Daoy (cell line): ENCODE results near the gene NHS. TPM values are rescaled to one million over a fixed set of nuclear protein-coding genes. Genes with fewer than 3 reads are reported as not detected.
A peak's percentile ranks its signal among the peaks of the same experiment; 100 is the strongest.
"Not testable (repeated sequence)": the region's sequence is repeated elsewhere in the genome, so short reads cannot be mapped to it uniquely, and the experiment has no call there.

Experiments
- DNase-seq: peaks from one replicate; pipeline ENCODE4 v3.0.0-alpha.2; 2015; ENCODE audit warnings: low read depth
- total RNA-seq: library from RNA; depleted of rRNA; stranded (reverse); fragments of >200 nt; shearing (Covaris generic); gene quantifications from 2 replicates; pipeline ENCODE4 v1.2.3, GENCODE V29; 2014

NHS gene
- total RNA-seq, 1 experiment from 2014 or later = 1.3 TPM

DNA sequence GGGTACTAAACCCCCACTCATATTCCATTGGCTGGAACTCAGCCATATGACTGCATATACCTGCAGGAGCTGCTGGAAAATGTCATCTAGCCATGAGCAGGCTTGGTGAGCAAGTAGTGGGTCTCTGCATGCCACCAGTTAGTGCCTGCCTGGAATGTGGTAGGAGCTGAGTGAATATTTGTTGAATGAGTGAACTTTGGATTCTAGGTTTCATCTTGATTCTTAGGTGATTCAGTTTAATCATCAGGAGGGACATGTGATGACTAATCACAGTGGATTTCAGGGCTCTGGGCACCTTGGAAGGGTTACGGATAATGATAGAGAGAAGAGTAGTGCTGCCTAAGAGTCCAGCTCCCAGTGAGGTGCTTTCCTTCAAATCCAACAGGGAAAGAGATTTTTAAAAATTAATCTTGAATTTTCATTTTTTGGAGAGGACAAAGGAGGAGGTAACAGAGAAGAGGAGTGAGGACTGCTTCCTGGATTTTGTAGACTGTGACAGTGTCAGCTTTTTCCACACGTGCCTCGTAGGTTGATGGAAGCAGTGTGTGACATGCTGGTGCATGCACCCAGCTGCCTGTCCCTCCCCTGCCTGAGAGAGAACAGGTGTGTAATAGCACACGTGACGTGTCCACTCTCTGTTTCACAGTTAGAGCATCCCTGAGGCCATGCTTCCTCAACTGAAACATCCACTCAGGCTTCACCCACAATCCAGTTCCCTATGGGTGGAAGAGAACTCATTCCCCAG is 30.4 kb downstream of the NHS start:
- DNase-seq = peak; percentile 57

DNA sequence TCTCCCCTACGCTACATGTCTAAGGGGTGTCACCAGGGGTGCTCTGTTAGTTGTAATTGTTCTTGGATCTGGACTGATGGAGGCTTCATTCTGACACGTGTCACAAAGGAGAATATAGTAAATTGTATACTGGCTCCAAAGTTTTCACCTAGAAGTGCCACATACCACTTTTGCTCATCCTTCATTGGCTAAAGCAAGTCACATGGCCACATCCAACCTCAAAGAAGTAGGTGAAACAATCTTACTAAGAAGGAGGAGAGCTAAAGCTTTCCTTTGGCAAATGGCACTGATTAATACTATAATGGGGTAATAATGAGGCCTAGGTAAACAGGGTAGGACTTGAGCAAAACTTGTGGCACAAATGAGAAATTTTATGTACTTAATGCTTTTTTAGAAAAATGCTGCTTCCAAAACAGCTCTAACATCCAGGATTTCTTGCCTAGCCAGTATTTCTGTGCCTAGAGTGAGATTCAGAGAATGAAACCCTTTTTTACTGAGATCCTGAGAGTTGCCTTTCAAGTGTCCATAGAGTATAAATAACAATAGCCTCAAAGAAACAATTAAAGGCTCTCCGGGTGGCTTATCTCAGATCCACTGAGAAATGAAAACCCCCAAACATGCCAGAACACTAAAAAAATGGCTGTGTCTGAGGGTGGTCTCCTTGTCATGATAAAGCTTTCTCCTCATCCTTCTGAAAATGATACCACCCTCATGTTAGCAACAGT is 34.7 kb downstream of the NHS start:
- DNase-seq = no peak

DNA sequence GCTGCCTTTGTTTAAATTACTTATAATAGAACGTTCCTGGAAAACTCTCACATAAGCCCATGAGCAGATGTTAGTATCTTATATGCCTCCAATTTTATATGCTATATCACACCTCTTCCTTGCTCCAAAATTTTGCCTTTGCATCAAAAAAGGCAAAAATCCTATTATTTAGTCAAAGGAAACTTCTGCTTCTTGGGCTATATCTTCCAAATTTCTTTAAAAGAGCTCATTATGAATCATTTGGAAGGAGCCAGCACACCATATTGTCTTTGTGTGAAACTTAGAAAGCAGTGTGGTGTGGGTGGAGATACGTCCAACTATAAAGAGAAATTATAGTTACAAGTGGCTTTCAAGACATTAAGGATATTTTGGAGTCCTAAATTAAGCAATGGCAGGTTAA is 35.7 kb downstream of the NHS start:
- DNase-seq = no peak

DNA sequence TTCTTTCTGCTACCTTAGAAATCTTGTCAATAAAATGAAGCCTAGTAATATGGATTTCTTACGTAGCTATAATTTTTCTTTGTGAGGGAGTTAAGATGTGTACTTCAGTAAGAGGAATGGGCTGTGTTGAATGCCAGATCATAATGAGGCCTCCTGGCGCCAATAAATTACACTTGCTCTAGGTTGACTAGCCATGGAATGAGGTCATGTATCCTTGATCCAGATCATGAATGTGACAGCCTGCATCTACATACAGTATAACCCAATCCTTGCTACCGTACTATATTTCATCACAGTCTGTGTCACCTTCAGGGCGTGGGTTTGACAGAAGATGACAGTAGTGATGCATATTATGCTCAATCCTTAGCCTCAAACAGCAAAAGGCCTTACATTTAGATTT is 36.2 kb downstream of the NHS start:
- DNase-seq = no peak

DNA sequence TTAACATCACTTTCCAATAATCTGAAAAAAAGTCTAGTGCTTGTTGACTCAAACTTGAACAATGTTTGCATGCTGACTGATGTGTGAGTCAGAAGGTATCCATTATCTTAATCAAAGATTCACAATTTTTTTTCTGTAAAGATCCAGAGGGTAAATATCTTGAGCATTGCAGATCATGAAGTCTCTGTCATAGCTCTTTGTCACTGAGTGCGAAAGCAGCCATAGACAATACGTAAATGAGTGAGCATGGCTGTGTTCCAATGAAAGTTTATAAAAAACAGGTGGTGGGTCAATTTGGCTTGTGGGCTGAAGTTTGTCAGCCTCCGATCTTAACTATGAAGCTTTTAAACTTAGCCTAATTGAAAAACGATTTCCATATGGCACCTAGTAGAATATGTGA is 37.7 kb downstream of the NHS start:
- DNase-seq = peak; percentile 35

DNA sequence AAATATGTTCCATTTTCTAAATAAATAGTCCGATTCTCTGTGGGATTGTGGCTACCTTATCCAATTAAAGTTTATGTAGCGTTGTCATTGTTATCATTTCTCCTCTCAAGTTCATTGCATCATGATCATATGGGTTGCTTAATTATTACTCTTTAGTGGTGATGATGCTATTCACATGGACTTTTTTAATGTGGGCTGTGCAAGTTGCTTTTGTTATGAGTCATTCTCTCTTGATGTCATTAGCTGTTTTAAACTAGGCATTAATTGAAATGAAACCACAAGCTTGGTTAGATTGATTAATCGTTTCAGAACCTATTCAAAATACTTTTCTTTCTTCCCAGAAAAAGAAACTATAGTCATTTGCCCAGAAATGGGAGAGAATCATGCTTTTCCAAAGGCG is 38.2 kb downstream of the NHS start:
- DNase-seq = no peak

DNA sequence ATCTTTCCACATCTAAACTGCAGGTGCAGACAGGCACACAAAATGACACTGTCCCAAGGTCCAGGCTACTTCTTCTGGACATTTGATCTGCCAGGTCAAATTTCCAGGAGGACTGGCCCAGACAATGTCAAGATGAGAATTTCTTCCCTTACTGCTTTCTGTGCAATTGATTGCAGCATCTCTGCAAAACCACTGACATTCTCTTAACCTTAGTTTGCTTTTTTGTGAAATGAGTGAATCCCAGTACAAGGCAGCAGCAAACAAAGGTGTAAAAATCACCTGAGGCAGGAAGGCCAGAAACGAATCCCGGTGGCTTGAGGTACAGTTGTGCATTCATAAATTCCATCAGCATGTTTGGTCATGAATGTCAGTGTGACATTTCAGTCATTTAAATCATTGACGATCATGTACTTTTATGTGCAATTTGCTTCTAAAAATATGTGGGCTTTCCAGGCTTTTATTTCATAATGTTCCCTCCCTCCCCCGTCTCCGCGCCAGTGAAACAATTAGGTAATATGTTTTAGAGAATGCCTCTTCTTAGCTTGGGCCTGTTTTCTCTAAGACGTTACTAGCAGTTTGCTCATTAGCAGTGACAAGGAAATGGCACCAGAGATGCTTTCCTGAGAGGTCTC is 39.1 kb downstream of the NHS start:
- no peak for DNase-seq

DNA sequence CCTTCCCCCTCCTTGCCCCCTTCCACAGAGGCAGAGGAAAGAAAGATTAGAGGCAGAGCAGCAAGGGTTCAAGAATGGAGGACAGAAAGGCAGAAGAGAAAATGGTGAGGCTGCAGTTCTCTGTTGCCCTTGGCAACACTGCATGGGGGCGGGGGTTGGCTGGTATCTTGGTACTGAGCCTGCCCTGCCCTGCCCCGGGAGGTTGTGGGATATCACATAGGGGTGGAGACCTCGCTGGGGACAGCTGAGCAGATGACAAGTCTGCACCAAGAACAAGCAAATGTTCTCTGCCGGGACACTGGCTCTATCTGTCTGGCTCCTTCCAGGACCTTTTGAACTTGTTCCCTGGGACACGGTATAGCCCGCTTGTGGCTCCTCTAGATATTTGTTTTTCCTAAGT is 39.8 kb downstream of the NHS start:
- DNase-seq = peak; percentile 17

DNA sequence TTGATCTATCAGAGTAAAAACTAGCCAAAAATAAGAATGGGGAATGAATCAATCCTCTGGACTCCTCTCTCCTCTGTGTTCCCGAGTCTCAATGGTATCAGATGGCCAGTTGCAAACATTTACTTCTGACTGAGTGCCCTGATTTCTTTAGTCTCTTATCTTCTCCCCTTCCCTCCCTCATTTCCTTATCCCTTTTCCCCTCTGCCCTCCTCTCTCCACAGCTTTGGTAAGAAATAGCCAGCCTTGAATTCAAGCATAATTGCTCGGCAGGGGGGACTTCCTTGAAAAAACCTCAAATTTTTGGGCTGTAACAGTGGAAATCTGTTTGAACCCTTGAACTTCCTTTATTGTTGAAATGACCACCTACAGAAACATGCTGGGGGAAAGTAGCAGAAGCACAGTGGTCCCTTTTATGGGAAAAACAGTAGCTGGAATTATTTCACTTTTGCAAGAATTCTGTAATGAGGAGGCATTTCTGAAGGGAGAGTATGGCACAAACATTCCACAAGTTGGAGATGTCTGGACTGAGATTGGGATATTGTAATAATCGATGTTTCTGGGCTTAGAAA is 40.3 kb downstream of the NHS start:
- DNase-seq = no peak

DNA sequence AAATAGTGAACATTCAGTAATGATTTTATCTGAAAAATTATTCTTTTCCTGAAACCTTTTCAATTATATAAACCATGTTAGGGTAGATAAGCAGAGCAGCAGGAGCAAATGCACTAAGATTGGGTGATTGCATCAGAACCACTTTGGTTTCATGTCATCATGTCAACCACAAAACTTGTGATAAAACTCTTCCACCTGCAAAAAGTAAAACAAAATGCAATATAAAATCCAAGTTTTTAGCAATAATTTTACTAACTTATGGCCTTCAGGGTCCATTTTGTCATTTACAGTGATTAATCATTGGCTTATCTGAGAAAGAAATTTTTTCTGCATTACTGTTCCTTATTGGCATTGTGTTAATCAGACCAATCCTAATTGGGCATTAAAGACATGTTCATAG is 42.4 kb downstream of the NHS start:
- DNase-seq = no peak

DNA sequence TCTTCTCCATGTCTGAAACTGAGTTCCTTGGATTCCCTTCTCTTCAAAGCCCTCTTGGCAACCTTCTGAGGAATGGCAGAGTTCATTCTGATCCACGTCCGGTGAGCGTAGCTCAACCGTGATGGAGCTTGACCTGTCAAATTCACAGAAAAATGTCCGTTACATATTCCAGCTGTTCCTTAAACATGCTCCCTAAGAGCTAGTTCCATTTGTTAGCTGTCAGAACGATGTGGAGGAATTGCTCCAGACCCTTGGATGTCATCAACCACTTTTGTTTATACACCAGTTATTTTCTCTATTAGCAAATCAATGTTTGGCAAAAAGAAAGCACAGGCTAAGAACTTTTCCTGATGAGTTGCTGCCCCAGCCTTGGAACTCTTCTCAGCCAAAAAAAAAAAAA is 50.1 kb downstream of the NHS start:
- DNase-seq = no peak

DNA sequence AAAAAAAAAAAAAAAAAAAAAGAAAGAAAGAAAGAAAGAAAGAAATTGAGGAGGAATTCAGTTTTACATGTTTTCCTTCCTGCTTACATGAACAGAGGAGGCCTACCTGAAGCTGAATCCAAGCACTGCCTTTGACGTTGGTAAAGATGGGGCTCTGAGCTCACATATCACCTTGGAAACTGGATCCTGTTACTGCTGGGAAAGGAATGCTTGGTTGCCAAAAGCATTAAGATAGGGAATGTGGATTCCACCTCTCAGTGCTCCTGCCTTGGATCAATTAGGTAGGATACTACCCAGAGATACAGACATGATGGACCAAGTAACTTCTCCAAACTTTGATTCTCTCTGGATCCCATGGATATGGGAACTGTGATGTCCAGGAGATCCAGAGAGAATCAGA is 50.6 kb downstream of the NHS start:
- DNase-seq = no peak

DNA sequence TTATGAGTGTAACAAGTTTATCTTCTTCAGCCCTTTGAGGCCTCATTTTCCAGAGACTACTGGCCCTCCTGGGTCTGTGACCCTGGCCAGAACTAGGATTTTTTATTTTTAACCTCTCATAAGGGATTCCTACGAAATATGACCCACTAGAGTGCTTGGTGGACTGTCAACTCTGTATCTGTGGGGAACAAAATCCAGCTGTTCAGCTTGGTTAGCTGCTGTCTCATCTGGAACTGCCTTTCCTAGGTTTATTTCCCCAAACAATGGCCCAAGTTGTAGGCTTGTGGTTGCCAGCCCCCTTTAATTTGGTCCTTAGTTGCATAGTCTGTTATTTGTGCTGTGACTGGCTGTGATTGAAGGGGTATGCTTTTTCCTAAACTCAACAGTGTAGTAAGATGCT is 56.2 kb downstream of the NHS start:
- DNase-seq = no peak

DNA sequence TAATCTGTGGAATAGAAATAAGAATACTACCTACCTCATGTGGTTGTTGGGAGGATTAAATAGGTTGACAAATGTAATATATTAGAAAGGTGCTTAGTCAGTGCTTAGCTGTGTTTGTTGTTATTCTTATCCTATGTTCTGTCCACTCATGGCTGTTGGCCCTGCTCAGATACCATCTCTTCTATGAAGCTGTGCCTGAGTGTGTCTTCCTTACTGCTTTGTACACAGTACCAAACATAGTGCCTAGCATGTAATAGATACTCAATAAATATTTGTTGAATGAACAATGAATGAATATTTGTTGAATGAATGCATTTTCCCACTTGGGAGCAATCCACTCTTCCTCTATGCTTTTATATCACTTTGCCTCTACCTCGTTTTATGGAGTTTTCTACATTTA is 57.2 kb downstream of the NHS start:
- DNase-seq = no peak

DNA sequence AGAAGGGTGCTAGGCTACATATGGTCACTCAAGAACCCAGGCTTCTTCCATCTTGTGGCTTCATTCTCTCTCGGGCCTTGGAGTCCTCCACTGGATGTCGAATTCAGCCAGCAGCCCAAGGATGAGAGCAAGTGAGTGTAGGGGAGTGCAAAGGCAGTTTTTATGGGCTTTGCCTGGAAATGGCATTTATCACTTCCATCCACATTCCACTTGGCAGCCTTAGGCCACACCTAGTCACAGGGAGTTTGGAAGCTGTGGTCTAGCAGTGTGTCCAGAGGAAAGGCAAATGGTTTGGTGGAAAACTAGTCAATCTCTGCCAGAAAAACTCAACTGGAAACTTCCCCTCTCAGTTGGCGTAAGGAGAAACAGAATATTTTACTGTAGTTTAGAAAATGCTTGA is 59.0 kb downstream of the NHS start:
- no peak for DNase-seq

DNA sequence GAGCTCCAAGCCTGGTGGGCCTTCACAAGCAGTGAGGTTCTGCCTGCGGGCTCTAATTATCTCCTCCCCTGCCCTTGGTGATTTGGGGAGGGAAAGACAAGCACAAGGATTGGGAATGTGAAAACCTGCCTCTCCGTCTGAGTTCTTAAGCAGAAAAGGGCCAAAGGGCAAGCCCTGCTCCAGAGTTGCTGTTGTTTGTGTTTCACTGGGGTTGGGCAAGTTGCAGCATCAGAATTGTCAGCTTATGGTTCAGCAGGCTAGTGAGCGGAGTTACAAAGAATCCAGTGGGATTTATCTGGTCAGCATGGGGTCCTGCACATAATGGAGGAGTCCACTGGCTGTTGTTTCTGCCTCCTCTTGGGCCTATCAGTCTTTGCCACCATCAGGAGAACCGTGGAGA is 60.5 kb downstream of the NHS start:
- no peak for DNase-seq

DNA sequence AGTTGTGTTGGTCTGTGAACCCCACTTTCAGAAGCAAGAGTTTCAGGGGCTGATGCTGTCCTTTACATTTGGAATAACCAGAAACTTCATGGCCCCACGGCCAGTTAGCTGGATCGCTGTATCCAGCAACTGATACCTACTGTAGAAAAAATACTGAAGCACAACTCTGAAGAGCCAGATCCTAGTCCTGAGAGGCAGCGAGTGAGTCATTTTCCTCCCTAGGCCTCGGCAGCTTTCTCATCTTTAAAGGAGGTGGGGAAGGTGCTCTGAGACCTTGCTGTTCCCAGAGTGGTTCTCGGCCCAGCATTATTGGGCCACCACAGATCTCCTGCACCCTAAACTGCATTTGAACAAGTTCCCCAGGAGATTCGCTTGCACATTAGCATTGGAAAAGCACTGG is 63.2 kb downstream of the NHS start:
- DNase-seq = no peak

DNA sequence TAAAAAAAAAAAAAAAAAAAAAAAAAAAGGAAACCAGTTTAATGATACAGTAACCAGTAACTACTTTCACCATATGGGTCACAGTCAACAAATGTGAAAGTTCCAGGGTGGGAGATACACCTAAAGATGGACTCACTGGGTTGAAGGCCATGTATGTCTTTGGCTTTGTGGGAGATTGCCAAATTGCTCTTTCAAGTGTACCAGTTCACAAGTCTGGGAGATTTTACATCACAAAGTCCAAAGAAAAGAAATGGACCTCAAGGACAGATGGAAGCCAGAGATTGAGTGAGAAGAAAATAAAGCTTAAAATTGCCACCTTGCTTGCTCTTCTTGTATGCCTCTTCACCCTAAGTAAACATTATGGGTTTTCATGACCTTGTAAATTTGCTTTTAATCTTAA is 65.3 kb downstream of the NHS start:
- no peak for DNase-seq

DNA sequence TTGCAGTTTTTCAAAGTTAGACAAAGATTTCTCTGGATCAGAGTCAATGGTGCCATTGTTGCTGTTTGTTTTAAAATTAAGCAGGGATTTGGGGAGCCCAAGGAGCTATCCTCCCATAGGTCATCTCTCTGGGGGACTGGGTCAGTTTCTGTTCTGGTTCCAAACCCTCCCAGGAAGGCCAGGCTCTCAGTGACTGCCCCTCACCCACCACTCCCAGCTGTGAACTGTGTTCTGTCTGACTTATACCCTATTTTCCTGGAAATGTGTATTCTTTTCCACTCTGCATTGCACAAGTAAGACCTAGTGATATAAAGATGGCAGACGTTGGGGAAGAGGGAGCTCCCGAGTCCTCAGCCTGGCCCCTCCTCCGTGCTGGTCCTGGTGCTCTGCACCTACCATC is 65.8 kb downstream of the NHS start:
- DNase-seq = no peak

DNA sequence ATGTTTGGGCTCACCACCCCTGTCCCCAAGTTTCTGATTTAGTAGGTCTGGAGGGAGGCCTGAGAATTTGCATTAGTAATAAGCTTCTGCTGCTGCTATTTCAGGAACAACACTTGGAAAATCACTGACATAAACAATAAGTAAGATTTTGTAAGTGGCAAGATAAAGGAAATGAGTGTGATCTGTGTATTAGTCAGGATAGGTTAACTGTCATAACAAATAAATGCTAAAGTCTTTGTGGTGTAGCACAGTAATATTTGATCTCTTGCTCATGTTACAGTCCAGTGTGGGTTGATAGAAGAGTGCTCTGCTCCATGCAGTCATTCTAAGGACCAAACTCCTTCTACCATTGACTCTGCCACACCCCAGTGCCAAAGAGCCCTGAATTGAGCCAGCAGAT is 67.0 kb downstream of the NHS start:
- DNase-seq = peak; percentile 31

DNA sequence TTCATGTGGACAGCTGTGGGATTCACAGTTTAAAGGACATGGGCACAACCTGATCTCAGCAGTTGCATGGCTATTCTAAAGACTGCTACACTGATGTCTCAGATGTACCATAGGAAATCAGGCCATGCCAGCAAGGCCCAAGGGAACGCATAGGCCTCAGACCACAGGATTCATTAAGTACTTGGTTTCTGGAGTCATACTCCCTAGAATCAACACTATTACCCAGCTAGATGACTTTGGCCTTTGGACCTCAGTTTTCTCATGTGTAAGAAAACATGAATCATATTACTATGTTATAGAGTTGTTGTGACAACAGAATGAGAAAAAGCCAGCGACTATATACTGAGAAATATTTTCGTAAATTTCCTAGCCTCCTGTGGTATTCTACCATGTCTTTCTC is 67.9 kb downstream of the NHS start:
- peak; percentile 28 for DNase-seq

DNA sequence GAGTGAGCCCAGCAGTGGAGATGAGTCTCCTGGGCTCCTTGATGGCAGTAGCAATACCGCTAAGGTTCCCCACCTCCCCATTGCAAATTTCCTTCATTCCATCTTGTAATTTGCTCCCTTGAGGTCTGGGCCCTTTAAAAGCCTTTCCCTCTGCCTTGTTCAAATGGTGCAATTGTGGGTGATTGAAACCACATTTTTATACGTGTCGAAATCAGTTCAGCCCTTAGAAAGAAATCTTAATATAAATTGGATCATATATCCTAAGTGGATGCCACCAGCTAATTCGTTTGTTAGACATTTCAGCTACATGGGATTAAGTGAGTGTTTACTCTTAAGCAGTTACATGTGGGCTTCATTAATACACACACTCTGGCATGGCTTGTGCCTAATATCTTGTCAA is 68.6 kb downstream of the NHS start:
- DNase-seq = no peak

DNA sequence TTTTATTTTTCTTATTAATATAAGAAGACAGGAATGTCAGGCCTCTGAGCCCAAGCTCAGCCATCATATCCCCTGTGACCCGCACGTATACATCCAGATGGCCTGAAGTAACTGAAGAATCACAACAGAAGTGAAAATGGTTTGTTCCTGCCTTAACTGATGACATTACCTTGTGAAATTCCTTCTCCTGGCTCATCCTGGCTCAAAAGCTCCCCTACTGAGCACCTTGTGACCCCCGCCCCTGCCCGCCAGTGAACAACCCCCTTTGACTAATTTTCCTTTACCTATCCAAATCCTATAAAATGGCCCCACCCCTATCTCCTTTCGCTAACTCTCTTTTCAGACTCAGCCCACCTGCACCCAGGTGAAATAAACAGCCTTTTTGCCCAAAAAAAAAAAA is 71.3 kb downstream of the NHS start:
- not testable (repeated sequence) for DNase-seq
